ENCODE measurements around the gene TNFSF13.
A peak's percentile ranks its signal among the peaks of the same experiment; 100 is the strongest.

Gene TNFSF13

DNA sequence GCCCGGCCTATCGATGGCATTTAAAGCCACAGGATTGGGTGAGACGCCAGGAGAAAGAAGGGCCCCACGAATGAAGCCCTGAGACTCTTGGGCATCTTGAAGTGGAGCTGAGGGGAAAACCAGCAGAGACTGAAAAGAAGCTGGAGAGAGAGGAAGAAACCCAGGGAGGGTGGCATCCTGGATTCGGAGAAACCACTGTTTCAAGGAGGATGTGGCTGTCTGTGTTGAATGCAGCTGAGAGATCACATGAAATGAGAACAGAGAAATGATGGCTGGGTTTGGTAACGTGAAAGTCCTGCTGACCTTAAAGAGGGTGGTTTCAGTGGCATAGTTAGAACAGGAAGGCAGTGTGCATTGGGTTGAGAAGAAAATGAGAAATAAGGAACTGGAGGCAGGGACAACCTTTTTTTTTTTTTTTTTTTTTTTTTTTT, 5.9 kb upstream of the TNFSF13 start:
- DNase-seq, result peak in 2 of 5 donors; percentile 31 to 94

DNA sequence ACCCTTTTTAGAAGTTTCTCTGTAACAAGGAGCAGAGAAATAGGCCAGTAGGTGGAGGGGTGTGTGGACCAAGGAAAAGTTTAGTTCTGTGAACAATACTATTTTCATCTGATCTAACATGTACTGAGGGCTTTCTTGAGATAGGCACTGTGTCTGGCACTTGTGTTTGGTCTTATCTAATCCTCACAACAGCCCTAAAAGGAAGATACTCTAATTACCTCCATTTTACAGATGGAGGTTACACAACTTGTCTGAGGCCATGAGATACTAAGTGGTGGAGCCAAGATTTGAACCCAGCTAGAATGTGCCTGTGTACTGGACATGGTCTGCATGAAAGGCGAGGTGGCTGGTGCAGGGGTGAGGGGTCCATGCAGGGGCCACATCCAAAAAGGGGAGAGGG, 5.2 kb upstream of the TNFSF13 start:
- no peak for DNase-seq

DNA sequence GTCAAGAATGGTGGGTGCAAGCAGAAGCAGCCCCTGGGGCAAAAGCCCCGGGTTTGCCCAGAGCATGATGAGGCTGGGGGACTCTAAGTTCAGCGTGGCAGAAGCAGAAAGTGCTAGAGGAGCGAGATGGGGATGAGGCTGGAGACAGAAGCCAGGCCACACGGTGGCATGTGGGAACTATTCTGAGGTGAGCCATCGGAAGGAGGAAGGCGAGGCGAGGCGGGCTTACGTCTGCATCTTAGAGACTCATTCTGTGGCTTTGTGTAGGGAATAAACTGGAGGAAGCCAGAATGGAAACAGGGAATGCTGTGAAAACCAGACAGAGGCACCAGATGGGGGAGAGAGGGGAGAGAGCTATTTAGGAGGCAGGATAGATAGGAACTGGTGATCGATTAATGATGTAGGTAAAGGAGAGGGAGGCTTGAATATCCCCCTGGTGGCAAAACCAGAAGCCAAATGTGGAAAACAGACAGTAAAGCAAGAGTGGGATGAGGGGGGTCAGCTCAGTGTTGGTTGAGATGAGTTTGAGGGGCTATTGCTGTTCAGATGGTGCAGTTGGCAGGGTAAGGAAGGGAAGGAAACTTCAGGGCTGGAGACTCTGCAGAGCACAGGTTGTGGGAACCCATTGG, 3.1 kb upstream of the TNFSF13 start:
- DNase-seq, result no peak

DNA sequence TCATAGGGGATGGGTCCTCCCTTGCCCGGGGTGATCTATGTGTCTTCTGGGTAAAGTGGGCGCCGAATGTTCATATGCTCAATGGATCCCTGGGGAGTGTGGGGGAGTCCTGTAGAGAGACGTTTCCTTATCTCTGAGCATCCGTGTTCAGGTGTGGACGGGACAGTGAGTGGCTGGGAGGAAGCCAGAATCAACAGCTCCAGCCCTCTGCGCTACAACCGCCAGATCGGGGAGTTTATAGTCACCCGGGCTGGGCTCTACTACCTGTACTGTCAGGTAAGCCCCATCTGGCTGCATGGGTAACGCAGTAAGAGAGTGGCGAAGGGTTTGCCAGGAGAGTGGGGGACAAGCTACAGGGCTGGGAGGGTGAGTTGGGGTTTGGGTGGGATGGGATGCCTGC, 1.9 kb upstream of the TNFSF13 start:
- DNase-seq, result no peak

DNA sequence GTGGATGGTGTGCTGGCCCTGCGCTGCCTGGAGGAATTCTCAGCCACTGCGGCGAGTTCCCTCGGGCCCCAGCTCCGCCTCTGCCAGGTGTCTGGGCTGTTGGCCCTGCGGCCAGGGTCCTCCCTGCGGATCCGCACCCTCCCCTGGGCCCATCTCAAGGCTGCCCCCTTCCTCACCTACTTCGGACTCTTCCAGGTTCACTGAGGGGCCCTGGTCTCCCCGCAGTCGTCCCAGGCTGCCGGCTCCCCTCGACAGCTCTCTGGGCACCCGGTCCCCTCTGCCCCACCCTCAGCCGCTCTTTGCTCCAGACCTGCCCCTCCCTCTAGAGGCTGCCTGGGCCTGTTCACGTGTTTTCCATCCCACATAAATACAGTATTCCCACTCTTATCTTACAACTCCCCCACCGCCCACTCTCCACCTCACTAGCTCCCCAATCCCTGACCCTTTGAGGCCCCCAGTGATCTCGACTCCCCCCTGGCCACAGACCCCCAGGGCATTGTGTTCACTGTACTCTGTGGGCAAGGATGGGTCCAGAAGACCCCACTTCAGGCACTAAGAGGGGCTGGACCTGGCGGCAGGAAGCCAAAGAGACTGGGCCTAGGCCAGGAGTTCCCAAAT, 1.3 kb upstream of the TNFSF13 start:
- DNase-seq, result no peak

DNA sequence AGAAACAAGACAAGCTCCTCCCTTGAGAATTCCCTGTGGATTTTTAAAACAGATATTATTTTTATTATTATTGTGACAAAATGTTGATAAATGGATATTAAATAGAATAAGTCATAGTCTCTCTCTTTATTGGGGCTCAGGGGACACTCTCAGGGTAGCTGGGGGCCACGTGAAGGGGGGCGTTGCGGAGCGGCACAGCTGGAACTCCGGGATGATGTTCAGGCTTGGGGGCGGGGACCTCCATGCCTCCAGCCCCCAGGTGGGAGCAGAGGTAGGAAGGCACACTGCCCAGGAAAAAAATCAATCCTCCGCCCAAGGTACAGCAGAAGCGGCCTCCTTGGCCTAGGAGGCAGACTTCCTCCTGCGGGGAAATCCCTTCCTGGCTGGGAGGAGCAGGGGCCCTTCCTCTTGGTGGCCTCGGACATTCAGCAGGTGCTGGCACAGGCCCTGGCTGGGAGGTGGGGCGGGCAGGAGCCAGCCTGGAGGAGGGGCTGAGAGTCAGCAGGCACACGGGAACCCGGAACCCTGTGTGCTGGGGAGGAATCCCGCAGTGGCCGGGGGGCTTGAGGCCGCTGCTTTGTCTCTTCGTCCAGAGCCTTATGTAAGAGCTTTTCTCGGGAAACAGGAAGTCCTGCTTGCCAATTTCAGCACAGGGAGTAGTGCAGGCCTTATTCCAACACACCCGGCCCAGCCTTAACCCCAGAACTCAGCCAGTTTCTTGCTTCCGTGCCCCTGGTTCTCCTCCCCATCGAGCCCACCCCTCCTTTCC, 591 bp upstream of the TNFSF13 start:
- DNase-seq, result no peak

DNA sequence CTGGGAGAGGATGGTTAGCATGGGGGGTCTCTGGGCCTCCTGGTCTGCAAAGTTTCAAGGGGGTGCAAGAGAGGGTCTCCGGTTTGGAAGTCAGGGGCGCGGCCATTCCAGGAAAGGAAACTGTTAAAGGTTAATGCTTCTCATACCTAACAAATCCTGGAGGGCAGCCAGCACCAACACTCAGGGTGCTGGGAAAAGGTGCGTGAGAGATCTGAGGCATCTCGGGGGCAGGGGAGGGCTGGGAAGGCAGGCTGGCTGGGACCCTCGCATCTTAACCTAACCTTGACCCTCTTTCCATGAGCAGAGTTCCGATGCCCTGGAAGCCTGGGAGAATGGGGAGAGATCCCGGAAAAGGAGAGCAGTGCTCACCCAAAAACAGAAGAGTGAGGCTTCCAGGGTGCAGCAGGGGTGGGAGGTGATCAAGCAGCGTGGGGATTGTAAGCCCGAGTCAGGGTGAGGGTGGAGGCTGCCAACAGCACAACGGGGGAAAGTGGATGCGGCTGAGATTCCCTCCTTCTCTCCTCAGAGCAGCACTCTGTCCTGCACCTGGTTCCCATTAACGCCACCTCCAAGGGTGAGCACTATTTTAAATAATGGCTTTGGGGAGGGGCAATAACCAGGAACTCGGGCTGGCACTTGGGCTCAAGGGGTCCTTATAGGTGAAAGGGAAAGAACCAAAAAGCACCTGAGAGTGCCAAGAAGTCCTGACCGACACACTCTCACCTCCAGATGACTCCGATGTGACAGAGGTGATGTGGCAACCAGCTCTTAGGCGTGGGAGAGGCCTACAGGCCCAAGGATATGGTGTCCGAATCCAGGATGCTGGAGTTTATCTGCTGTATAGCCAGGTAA, 996 bp downstream of the TNFSF13 start:
- no peak for DNase-seq

DNA sequence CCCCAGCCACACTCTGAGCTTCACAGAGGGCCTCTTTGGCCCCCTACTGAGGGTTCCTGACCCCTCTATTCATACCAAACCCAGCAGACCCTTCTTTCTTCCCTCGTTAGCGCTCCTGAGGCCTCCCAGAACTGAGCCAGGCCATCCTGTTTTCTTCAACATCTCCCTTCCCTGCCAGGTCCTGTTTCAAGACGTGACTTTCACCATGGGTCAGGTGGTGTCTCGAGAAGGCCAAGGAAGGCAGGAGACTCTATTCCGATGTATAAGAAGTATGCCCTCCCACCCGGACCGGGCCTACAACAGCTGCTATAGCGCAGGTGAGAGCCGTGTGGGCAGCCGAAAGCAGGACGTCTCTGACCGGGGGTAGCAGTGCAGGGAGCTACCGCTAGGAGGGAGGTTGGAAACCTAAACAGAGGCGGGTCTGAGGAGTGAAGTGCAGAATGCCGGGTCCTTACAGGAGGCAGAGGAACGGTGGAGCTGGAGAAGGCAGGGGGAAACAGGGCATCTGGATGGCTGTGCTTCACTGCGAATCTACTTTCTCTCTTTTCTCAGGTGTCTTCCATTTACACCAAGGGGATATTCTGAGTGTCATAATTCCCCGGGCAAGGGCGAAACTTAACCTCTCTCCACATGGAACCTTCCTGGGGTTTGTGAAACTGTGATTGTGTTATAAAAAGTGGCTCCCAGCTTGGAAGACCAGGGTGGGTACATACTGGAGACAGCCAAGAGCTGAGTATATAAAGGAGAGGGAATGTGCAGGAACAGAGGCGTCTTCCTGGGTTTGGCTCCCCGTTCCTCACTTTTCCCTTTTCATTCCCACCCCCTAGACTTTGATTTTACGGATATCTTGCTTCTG, 1.9 kb downstream of the TNFSF13 start:
- DNase-seq, result peak in 3 of 5 donors; percentile 44 to 60 (median 44)

DNA sequence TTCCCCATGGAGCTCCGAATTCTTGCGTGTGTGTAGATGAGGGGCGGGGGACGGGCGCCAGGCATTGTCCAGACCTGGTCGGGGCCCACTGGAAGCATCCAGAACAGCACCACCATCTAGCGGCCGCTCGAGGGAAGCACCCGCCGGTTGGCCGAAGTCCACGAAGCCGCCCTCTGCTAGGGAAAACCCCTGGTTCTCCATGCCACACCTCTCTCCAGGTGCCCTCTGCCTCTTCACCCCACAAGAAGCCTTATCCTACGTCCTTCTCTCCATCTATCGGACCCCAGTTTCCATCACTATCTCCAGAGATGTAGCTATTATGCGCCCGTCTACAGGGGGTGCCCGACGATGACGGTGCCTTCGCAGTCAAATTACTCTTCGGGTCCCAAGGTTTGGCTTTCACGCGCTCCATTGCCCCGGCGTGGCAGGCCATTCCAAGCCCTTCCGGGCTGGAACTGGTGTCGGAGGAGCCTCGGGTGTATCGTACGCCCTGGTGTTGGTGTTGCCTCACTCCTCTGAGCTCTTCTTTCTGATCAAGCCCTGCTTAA, 2.6 kb downstream of the TNFSF13 start:
- peak; percentile 68 to 82 (median 81) for DNase-seq

DNA sequence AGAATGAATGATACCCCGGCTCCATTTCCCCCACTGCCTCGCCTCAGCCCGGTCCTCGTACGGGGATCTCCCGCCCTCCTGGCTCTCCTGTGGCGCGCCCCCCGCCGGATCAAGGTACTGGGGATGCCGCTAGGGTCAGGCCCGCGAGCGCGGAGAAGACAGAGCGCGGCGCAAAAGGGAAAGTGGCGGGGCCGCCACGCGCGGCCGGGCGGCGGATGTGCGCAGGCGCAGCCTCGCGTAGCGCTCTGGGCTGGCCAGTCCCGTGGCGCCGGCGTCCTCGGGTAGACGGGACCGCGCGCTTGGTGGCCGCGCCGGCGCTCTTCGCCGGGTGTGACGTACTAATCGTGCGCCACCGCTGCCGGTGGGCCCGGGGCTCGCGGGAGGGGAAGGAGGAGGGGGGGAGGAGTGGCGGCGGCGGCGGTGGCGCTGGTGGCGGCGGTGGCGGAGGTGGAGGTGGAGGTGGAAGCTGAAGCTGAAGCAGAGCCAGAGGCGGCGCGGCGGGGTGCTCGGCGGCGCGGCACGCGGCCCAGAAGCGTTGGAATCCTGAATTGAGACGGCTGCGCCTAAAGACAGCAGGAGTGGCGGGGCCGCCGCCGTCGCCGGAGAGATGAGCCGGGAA, 3.1 kb downstream of the TNFSF13 start, which contains the start of gene SENP3:
Gene SENP3, plus strand, starts transcription at position 331 of the 619 bp plus-strand sequence. CDS start 1,158 bp downstream, outside the sequence.
- peak; percentile 86 to 95 (median 88) for DNase-seq

DNA sequence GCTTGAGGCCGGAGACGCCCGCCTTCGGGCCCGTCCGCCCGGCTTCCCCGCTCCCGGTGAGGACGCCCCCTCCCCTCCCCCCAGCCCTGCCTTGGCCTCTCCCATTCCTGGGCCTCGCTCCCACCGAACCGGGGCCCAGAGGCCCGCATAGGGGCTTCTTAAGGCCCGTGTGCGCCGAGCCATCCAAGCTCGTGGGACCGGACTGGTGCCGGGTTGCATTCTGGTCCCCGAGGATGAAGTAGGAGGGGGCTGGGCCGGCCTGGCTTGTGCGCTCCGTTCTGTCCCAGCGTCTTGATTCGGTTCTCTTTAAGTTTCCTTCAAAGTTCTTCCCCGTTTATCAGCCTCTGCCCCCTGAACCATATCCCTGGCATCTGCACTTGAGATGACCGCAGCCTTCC, 3.7 kb downstream of the TNFSF13 start:
- DNase-seq, result no peak

DNA sequence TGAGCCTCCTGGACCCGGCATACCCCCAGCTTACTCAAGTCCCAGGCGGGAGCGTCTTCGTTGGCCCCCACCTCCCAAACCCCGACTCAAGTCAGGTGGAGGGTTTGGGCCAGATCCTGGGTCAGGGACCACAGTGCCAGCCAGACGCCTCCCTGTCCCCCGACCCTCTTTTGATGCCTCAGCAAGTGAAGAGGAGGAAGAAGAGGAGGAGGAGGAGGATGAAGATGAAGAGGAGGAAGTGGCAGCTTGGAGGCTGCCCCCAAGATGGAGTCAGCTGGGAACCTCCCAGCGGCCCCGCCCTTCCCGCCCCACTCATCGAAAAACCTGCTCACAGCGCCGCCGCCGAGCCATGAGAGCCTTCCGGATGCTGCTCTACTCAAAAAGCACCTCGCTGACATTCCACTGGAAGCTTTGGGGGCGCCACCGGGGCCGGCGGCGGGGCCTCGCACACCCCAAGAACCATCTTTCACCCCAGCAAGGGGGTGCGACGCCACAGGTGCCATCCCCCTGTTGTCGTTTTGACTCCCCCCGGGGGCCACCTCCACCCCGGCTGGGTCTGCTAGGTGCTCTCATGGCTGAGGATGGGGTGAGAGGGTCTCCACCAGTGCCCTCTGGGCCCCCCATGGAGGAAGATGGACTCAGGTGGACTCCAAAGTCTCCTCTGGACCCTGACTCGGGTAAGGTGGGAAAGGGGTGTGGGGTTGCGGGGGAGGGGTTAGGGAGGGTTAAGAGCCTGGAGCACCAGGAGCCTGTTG, 4.7 kb downstream of the TNFSF13 start:
- DNase-seq, result no peak

DNA sequence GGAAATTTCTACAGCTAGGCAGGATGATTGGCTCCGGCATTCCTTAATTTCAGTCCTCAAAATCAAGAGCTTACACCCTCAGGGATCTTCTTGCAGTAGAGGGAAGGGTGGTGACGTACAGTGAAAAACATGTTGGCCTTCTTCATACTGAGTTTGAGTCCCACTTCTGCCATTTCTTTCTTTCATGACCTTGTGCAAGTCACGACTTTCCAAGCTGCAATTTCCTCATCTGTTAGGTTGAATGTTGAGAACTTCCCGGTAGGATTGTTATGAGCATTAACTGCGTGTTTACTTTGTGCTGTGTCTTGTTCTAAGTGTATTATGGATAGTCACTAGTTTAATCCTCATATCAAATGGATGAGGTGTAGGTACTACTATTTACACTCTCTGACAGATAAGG, 11.0 kb downstream of the TNFSF13 start:
- no peak for DNase-seq

DNA sequence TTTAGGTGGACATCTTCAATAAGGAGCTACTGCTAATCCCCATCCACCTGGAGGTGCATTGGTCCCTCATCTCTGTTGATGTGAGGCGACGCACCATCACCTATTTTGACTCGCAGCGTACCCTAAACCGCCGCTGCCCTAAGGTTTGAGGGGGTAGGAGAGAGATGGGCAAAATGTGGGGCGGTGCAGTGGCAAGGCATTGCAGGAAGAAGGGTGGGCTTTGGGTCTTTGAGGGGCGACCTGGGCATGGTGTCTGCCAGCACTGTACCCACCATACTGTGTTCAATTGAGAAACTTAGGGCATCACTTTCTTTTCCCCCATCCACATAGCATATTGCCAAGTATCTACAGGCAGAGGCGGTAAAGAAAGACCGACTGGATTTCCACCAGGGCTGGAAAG, 11.8 kb downstream of the TNFSF13 start:
- no peak for DNase-seq

DNA sequence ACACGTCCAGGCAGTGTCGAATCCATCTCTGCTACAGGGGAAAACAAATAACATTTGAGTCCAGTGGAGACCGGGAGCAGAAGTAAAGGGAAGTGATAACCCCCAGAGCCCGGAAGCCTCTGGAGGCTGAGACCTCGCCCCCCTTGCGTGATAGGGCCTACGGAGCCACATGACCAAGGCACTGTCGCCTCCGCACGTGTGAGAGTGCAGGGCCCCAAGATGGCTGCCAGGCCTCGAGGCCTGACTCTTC, 13.7 kb downstream of the TNFSF13 start:
- no peak for DNase-seq

DNA sequence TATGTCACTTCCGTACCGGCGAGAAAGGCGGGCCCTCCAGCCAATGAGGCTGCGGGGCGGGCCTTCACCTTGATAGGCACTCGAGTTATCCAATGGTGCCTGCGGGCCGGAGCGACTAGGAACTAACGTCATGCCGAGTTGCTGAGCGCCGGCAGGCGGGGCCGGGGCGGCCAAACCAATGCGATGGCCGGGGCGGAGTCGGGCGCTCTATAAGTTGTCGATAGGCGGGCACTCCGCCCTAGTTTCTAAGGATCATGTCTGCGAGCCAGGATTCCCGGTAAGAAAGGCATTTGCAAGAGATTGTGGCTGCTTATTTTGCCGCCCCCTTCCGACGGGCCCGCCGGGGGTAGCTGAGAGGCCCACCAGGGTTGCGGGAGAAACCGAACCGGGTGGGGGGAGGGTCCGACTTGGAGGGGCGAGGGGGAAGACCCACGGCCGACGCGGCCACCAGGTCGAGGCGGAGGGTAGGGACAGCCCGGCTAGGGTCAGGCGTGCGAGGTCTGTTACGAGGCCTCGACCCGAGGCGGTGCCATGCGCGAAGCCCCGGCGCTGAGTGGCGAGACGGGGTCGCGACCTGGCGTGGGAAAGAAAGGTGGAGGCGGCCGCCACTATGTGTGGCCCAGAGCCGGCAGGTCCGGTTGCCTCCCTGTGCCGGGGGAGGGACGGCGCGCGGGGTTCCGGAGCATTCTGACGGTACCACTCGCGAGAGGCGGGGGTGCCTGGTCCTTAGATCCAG, 14.2 kb downstream of the TNFSF13 start:
- peak; percentile 99 to 100 (median 99) for DNase-seq

DNA sequence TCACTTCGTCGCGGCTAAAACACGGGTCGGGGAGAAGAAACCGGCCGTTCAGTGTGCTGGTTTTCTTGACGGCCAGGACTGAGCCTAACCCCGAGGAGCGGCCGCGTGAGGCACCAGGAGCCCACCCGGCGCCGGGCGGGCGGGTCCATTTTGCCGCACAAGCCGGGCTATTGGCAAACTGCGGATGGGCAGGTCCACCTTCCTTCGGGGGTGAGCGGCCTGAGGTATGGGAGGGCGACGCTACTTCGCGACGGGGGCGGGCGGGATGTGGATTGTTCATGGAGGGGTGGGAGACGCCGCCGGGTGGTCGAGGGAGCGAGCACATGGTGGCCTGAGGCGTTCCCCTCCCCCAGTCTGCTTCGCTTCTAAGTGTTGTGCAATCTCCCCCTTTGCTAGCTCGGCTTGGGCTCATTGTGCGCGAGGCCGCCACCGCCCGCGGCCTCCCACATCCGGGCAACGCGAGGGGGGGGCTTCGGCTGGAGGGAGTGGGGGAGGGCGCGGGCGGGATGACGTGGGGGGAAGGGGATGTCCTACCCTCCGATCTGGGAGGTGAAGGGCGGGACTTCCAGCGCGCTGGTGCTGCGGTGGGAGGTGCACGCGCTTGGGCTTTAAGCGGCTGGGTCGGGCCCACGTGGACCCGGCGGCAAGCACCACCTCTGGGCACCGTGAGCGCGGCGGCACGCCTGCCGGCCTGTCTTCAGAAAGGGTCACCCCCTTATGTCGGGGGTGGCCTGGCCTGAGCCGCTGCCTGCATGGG, 15.0 kb downstream of the TNFSF13 start:
- DNase-seq, result peak; percentile 86 to 96 (median 90)

DNA sequence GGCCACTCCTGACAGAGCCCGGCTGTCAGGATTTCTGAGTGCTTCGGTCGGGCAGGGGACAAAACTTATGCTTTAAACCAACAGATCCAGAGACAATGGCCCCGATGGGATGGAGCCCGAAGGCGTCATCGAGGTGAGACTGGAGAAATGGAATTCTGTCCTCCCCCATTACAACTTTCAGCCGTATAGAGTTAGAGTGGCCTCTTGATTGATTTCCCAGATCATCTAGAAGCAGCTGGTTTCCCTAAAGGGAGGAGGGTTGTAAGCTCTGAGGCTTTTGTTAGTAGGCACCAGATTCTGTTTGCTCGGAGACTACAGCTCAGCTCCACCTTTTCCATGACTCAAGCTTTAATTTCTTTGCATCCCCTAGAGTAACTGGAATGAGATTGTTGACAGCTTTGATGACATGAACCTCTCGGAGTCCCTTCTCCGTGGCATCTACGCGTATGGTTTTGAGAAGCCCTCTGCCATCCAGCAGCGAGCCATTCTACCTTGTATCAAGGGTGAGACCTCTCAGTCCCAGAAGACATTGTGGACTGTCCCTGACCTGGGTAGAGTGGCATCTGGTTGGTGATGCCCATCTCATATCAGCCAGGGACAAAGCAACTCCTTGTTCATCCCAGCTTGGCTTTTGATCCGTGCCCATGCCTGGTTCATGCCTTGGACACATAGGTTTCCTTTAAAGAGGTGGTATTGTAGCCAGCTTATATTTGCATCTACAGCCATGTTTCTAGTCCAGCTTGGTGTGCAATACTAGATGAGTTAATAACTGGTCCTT, 15.8 kb downstream of the TNFSF13 start:
- no peak for DNase-seq

All from T-helper 1 cell (primary cell).